ENCODE results near the gene AOX1. TPM values are rescaled to one million over a fixed set of nuclear protein-coding genes. Genes with fewer than 3 reads are reported as not detected.

The AOX1 gene
- total and polyA plus RNA-seq, 10 of the 15 experiments (the other 5 are each of a cell fraction or from before 2014, with no cell fraction given) = 0.03 to 0.56 (median 0.19) TPM; not detected in 6

DNA sequence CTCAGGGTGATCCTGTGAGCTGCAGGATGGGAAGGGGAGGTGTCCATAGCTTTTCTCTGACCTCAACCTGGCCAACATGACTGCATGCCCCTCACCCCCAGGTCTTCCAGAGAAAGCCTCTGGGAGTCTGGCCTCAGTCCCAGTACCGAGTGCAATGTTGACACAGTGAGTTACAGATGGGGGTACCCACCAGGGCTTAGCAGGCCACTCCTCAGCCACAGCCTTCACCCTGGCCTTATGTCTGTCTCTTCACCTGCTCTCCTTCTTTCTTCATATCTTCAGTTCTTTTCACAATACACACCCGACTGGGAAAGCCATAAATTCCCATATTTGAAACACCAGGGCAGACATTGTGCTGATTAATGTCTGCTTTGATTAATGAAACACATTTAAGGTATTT lies 33.5 kb downstream of the AOX1 start:
- CTCF ChIA-PET = interaction anchor here (1.0 to 1.8 kb wide), 2 partner anchors 136 to 539 kb away, joined by 3 to 5 read pairs; no protein-coding TSS in a partner anchor
- TF ChIP-seq TARDBP (IDR thresholded peaks at IDR 0.05; ENCODE audit: borderline replicate concordance) = no peak
- TF ChIP-seq MEF2B (IDR thresholded peaks at IDR 0.05; ENCODE audit: partially characterized antibody, poor library complexity, severe bottlenecking) = no peak
- TF ChIP-seq EP300 (IDR thresholded peaks at IDR 0.05; ENCODE audit: borderline replicate concordance in 1 of 2, control insufficient read depth in 1 of 2, low read depth in 2 of 2, low read length in 2 of 2) = no peak
- TF ChIP-seq ZNF207 (IDR thresholded peaks at IDR 0.05; ENCODE audit: borderline replicate concordance) = no peak
- TF ChIP-seq NRF1 (conservative IDR thresholded peaks at IDR 0.05; ENCODE audit: low read depth, low read length) = no peak
- no peak for TF ChIP-seq HDAC6 (IDR thresholded peaks at IDR 0.05; ENCODE audit: unreplicated experiment)
- no peak for TF ChIP-seq BACH1 (IDR thresholded peaks at IDR 0.05; ENCODE audit: borderline replicate concordance)
- no peak for TF ChIP-seq NFYA (IDR thresholded peaks at IDR 0.05; ENCODE audit: borderline replicate concordance, low read depth, low read length)
- TF ChIP-seq FOS (IDR thresholded peaks at IDR 0.05; ENCODE audit: borderline replicate concordance, extremely low read depth, insufficient read length) = no peak
- TF ChIP-seq SIN3A (IDR thresholded peaks at IDR 0.05; ENCODE audit: low read depth, low read length) = no peak
- no peak for TF ChIP-seq BRCA1 (IDR thresholded peaks at IDR 0.05; ENCODE audit: low read depth, low read length)
- no peak for TF ChIP-seq CHD2 (IDR thresholded peaks at IDR 0.05; ENCODE audit: borderline replicate concordance, low read depth, low read length)
- no peak for TF ChIP-seq POU2F2 (IDR thresholded peaks at IDR 0.05; ENCODE audit: borderline replicate concordance, low read depth, low read length)
- TF ChIP-seq NR2F1 (conservative IDR thresholded peaks at IDR 0.05) = no peak
- TF ChIP-seq JUND (IDR thresholded peaks at IDR 0.05; ENCODE audit: low read depth, low read length) = no peak
- no peak for TF ChIP-seq GABPA (IDR thresholded peaks at IDR 0.05; ENCODE audit: low read depth)
- TF ChIP-seq NBN (IDR thresholded peaks at IDR 0.05) = no peak
- TF ChIP-seq ESRRA (IDR thresholded peaks at IDR 0.05; ENCODE audit: low read length) = no peak
- no peak for TF ChIP-seq POLR2AphosphoS2 (IDR thresholded peaks at IDR 0.05; ENCODE audit: low read depth, low read length)
- H3K4me3 ChIP-seq = no peak overlapping the region
- RAD21 ChIA-PET (ENCODE audit: unreplicated experiment) = no interaction called here
- intact Hi-C loops (cut with micrococcal nuclease; ENCODE audit: unreplicated experiment) = no loop called here
- no peak for FAIRE-seq
- no peaks in the 10 kb centered on the region for H4K20me1 ChIP-seq (ENCODE audit: control insufficient read depth, insufficient read depth)
- ATAC-seq = no peak
- H3K4me1 ChIP-seq (ENCODE audit: control insufficient read depth, insufficient read depth, low read length) = peaks cover 5% of the 10 kb centered on the region
- H3K79me2 ChIP-seq (ENCODE audit: control insufficient read depth, insufficient read depth, low read length) = no peaks in the 10 kb centered on the region
- POLR2A ChIA-PET = no interaction called here
- H2AFZ ChIP-seq (ENCODE audit: control insufficient read depth, low read depth, low read length) = no peak overlapping the region
- H3K27me3 ChIP-seq (replicated peaks in 1 of 2; ENCODE audit: control insufficient read depth in 2 of 2, insufficient read depth in 2 of 2, low read length in 1 of 2) = no peaks in the 10 kb centered on the region; a peak in 1 of 4 replicates
- H3K36me3 ChIP-seq (ENCODE audit: control insufficient read depth in 2 of 2, insufficient read depth in 2 of 2, low read length in 1 of 2) = no peaks in the 10 kb centered on the region
- SMC1A ChIA-PET (ENCODE audit: uncharacterized antibody, unreplicated experiment) = interaction anchor here (1.0 kb wide), 1 partner anchor 17 kb away, joined by 3 read pairs; no protein-coding TSS in a partner anchor
- no peak for DNase-seq (ENCODE audit: low read depth, low spot score)
- no peak overlapping the region for H3K9ac ChIP-seq (ENCODE audit: control insufficient read depth, insufficient read depth, low read length)
- in situ Hi-C loops (cut with MboI) = no loop called here
- no peak overlapping the region for H3K4me2 ChIP-seq (ENCODE audit: control insufficient read depth, insufficient read depth)
- 28% methylated on average over 2 of the region's 2 CpGs for WGBS (ENCODE audit: insufficient coverage, insufficient replicate concordance, low lambda C conversion rate, missing lambda C conversion rate)
- no TSS peak for BruUV-seq (replicated peaks)
- H3K27ac ChIP-seq (ENCODE audit: control insufficient read depth, insufficient read depth) = no peak overlapping the region
- H3K9me3 ChIP-seq (replicated peaks; ENCODE audit: control insufficient read depth, insufficient read depth, low read length) = no peaks in the 10 kb centered on the region

Data from GM12878 (cell line).